HG03108 (cell line): ENCODE data around the gene UBE2J1.
"Not testable (repeated sequence)": the region's sequence is repeated elsewhere in the genome, so short reads cannot be mapped to it uniquely, and the experiment has no call there.

ENCODE experiments used
- ATAC-seq: cut with Tn5 transposase; IDR thresholded peaks from one replicate; pipeline ENCODE4 v1.9.1; 2021; ENCODE audit warnings: moderate library complexity; ENCODE audit not compliant: unreplicated experiment

The UBE2J1 gene

DNA sequence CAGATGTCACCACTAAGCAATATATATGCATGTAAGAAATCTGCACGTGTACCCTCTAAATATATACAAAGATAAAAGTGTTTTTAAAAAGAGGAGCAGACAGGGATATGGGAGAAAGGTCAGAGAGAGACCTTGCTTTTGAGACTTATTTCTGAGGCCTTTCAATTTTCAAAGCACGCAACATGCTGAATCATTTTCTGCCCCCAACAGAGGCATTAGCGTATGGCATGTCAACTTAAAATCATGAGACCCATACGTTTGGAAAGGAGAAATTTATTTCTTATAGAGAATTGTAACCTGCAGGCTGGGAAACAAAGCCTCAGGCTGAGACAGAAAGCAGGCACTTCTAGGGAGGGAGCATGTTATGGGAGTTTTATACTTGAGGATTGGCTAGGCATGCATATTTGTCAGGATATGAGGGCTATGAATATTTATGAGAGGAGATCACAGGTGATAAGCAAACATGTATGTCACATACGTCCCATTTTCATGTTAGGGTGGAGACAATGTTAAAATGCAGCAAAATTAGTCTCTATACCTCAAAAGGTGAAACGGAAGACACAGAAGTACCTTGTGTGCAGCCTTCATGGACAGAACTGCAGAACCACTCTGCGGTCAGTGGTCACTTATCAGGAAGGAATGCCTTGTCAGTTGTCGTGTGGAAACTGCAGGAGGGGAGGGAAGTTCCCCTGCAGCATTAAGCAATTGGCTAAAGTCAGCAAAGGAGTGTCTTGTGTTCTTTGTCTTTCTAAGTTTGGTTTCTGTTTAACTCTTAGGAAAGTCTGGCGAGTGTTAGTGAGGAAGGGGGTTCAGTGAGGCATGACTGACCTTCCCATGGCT lies 31.2 kb downstream of the UBE2J1 start:
- no peak for ATAC-seq

DNA sequence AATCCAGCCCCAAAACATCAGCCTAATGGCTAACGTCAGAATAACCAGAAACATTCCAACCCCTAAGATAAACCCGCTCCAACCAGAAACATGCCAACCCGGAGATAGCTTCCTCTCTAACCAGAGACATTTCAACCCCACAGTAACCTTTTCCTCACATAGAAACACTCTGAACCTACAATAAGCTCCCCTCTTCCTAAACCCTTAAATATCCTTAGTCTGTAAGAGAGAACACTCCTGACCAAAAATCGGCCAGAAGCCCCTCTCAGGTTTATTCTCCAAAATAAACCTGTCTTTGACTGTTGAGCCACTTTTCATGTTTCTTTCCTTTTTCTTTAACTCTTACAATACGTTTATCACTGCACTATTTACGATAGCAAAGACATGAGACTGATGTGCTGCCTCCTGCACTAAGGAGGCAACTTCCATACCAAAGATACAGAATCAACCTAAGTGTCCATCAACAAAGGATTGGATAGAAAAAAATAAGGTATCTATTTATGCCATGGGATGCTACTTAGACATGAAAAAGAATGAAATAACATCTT lies 32.4 kb downstream of the UBE2J1 start:
- no peak for ATAC-seq

DNA sequence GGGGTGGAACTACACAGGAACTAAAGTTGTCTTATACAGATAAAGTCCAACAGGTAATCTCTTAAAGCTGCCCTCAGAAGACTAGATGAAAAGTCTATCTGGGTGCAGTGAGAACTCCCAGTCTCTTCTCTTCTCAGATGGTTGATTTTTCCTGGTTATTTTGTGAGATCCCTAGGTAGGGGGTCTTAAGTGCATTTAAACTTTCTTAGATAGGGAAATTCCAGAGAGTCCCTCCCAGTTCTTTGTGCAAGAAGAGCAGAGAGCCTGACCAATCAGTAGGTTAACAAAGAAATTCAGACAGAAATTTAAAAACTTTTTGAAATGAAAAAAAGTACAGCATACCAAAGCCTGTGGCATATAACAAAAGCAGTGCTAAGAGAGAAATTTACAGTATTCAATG lies 35.5 kb downstream of the UBE2J1 start:
- ATAC-seq, result no peak

DNA sequence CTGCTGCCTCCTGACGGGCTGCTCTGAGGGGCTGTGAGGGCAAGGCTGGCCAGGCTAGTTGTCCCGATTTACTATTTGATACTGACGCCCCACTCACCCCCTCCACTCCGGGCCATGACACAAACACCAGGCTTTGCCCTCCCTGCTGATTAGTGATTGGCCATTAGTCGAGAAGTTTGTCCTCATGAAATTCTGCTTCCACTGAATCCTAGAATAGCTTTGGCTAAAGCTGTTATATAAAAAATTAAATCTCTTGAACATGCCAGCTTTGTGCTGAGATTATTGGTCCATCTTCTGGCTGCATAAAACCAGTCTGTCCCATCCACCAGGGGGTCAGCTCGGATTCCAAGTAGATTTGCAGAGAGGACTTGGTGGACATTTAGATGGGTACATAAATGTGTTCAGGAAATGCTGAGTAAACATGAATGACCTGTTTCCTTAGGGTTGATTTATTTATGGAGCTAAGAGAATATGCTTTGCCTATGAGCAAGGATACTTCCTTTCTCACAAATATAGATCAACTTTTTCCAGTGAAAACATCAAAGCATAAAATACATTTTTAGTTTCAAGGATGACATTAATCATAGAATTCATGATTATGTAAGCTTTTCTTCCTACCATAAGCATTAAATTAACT lies 37.2 kb downstream of the UBE2J1 start, which contains the start of gene GABRR2:
Gene GABRR2, minus strand, starts transcription at position 51 of the 637 bp plus-strand sequence. CDS start 134 bp downstream, outside the sequence.
- ATAC-seq, result no peak

DNA sequence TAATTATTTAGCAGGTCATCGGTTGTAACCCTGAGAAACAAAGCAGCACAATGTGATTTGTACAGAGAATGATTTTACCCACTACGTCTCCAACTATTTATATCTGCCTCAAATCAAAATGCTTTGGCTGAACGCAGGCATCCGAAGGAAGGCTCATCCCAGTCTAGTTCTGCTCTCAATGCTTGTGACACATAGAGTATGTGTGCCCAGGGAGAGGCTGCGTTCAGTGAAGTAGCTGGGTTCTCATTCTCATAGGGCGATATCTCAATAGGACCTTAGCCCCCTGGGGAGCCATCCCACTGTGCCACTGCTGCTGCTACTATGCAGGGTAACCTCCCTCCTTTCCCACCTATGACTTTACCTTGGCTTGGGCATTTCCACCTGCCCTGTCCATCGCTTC lies 37.8 kb downstream of the UBE2J1 start:
- no peak for ATAC-seq

DNA sequence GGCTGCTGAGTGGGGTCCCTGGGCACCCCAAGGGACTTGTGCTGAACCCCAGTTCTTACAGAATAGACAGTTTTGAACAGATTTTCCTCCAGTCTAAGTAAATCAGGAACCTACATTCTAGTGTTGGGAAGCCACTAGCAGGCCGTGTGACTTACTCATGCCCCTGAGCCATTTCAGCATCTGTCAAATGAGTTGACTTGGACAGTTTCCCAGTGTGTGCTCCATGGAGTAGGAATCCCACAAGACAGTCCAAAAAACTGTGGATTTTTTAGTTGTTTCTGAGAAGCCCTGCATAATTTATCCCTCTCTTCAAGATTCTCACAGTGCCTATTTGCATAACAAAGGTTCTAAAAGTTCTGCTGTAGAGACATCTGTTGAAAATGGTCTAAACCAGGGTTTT lies 39.5 kb downstream of the UBE2J1 start:
- no peak for ATAC-seq

DNA sequence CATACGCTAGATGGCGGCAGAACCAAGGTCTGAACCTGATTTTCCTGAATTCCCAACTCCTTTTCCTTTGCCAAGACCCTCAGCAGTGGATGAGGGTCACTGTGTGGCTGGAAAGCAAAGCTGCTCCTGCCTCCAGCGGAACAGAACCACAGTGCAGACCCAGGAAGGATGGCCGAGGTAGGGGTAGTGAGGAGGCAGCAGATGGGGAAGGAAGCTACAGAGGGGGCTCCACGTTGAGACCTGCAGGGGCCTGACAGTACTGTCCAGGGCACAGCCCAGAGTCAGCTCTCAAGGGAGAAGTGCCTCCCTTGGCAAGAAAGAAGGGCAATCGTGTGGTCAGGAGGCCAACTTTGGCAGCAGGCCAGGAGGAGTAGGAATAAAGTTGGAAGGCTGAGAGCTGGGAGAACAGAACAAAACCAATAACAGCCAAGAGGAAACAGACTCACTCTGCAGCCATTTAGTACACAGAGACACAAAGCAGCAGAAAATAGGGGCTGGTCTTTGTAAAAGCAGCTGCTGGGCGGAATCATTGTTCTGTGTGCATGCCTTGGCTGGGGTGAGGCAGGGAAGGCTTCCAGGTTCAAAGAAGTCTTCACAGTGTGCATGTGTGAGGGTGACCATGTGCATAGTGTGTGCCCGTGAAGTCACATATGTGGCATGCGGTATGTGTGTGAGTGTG lies 40.5 kb downstream of the UBE2J1 start:
- ATAC-seq, result no peak

DNA sequence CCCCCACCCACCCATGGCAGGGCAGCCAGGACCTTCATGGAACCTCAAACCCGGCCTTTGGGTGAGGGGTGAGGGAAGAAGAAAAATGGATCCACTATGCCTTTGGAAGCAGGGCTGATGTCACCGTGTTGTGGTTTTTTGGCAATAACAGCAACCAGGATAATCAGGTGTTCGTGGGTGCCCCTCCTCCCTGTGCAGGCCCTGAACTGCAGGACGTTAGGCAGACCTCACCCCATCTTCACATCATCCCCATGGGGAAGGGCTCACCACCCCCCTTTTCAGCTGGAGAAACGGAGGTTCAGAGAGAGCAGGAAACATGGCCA lies 41.0 kb downstream of the UBE2J1 start:
- no peak for ATAC-seq

DNA sequence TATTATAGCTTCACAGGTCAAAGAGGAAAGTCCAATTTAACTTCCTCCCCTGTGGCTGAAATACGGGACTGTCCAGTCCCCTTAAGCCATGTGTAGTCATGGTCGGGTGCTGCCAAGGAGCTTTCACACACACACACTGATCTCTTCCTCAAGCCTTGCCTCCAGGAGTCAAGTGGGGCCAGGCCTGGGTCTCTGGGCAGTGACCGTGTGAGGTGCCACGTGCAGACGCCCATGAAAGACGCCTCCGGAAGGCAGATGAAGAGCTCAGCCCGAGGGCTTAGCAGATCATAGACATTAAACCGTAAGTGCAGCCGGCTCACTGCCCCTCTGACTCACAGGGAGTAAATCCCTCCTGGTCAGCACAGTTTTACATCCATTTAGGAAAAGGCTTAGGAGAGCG lies 41.6 kb downstream of the UBE2J1 start:
- ATAC-seq, result no peak

DNA sequence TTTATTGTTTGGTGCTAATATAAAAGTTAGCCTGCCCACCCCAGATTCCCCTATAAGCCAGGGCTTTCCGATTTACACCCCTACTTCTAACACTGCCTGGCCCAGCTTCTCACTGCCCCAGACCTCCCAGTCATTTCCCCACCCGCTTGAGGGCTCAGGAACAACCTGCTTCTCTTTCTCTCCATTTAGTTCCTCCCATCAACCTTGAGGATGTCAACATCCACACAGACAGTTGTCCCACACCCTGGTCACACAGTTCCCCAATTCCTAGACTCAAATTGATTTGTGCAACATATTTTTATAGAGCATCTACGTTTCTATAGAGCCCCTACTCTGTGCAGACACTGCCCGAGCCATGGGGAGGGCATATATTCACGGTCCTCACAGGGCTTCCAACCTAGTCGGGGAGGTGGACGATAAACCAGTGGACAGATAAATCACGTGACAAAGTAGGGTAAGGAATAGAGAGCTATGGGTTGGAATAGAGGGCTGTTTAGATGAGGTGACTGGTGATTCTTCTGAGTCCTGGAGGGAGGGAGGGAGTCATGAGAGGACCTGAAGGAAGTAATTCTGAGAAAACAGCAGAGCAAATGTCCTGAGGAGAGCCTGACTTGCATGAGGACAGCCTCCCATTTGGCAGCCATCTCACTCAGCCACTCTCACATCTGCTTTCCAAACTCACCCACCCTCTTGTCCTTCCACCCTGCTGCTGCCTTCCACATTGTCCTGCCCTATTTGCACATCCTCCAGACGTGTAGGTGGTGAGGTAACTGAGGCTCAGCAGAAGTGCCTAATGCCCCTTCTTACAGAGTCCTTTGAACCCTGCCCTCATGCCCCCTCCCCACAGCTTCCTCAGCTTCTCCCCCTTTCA lies 43.8 kb downstream of the UBE2J1 start:
- ATAC-seq, result no peak

DNA sequence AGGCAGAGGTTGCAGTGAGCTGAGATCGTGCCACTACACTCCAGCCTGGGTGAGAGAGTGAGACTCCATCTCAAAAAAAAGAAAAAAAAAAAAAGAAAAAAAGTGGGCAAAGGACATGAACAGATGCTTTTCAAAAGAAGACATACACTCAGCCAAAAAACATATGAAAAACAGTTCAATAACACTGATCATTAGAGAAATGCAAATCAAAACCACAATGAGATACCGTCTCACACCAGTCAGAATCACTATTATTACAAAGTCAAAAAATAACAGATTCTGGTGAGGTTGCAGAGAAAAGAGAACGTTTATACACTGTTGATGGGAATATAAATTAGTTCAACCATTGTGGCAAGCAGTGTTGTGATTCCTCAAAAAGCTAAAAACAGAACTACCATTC lies 48.0 kb downstream of the UBE2J1 start:
- ATAC-seq, result not testable (repeated sequence)

DNA sequence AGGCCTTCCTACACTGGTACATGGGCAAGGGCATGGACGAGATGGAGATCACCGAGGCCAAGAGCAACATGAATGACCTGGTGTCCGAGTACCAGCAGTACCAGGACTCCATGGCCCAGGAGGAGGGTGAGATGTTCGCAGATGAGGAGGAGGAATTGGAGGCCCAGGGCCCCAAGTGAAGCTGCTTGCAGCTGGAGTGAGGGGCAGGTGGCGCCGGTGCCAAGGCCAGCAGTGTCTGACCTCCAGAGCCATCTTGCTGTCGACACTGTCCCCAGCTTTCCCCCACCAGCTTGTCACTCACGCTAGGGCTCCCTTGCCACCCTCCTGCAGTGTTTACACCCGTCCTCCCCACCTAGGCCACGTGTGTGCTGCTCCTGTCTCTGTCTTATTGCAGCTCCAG lies 49.6 kb downstream of the UBE2J1 start:
- no peak for ATAC-seq

DNA sequence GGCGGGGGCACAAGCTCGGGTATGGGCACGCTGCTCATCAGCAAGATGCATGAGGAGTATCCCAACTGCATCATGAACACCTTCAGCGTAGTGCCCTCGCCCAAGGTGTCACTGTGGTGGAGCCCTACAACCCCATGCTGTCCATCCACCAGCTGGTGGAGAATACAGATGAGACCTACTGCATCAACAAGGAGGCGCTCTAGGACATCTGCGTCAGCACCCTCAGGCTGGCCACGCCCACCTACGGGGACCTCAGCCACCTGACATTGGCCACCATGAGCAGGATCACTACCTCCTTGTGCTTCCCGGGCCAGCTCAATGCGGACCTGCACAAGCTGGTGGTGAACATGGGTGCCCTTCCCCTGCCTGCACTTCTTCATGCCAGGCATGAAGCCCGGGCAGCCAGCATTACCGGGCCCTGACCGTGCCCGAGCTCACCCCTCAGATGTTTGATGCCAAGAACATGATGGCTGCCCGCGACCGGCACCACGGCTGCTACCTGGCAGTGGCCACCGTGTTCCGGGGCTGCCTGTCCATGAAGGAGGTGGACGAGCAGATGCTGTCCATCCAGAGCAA lies 50.2 kb downstream of the UBE2J1 start:
- no peak for ATAC-seq

DNA sequence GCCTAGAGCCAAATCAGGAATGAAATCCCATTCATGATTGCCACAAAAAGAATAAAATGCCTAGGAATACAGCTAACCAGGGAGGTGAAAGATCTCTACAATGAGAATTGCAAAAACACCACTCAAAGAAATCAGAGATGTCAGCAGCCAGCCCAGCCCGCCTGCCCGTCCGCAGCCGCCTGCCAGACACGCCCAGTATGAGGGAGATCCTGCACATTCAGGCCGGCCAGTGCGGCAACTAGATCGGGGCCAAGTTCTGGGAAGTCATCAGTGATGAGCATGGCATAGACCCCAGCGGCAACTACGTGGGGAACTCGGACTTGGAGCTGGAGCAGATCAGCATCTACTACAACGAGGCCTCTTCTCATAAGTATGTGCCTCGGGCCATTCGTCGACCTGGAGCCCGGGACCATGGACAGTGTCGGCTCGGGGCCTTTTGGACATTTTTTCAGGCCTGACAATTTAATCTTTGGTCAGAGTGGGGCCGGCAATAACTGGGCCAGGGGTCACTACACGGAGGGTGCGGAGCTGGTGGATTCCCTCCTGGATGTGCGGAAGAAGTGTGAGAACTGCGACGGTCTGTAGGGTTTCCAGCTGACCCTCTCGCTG lies 50.8 kb downstream of the UBE2J1 start:
- no peak for ATAC-seq

DNA sequence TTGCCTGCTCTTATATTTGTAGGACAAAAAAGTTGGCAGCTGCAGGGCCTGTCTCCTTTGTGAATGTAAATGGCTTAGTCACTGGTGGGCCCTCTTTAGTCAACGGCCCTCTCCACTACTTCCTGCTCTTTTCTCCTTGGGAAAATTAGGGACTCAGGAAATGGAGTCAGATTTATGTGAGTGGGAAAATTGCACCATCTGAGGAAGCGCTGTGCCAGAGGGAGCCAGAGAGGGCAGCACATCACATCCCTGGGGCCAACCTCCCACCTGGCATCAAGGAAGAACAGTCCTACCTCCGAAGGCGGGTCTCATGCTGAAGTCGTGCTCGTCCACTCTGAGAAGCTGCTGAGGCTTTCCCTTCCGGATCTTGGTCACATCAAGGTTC lies 53.1 kb downstream of the UBE2J1 start:
- no peak for ATAC-seq

DNA sequence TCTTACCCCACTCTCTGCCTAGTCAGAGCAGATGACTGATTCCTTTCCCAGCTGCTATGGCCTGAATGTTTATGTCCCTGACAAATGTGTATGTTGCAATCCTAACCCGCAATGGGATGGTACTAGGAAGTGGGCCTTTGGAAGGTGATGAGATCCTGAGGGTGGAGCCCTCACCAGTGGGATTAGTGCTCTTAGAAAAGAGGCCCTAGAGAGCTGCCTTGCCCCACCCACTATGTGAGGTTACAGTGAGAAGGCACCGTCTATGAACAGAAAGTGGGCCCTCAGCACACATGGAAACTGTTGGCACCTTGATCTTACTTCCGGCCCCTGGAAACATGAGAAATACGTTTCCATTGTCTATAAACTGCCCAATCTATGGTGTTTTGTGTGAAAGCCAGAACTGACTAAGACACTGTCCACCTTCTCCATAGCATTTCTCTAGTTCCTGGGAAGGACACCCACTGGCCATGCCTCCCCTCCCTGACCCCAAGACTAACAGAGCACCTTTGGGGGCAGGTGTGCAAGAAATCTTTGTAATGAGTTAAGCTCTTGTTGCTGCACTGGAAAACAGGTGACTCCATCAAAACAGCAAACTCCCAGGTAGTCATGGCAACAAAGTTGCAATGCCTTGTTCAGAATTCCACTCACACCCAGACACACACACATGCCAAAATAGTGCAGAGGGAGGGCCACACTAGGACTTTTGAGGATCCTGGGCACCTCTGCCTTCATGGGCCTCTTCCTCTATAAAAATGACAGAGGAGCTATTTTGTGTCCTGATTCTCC lies 53.6 kb downstream of the UBE2J1 start:
- peak; percentile 31 for ATAC-seq

DNA sequence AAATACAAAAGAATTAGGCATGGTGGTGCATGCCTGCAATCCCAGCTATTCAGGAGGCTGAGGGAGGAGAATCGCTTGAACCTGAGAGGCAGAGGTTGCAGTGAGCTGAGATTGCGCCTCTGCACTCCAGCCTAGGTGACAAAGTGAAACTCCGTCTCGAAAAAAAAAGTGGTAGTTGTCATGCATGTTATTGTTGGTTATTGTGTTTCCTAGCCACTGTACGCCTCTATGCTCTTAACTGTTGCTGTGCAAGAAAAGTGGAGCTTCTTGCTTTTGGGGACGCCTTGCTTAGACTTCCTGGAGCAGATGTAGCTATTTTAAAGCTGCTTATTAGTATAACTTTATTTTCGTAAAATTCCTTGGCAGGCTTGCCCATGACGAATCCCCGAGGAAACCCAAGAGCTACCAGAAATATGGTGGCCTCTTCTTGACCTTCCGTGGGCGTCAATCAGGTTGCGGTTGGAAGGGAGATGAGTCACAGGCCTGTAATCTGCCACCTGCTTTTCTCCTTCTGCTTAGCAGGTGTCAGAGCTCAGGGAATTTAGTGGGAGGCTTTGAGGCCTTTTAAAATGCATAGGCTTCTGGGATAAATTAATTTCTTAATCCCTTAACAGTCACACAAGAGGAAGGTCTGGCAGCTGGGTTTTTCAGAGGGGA lies 54.7 kb downstream of the UBE2J1 start:
- ATAC-seq, result peak; percentile 93

DNA sequence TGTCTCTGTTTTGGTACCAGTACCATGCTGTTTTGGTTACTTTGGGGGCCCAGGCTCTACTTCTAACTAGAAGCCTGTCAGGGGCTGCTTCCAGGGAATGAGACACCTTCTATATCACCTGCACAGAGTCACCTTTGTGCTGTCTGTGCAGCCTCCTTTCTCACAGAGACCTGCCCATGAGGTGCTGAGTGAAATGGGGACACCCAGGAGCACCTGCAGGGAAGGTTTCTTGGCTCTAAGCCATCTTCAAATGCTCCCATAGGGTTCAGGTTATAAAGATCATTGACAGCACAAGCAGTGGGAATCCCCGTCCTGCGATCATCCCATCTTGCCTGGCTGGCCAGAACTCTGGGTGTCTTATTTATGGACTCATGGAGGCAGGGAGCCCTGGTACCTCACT lies 56.5 kb downstream of the UBE2J1 start:
- no peak for ATAC-seq

DNA sequence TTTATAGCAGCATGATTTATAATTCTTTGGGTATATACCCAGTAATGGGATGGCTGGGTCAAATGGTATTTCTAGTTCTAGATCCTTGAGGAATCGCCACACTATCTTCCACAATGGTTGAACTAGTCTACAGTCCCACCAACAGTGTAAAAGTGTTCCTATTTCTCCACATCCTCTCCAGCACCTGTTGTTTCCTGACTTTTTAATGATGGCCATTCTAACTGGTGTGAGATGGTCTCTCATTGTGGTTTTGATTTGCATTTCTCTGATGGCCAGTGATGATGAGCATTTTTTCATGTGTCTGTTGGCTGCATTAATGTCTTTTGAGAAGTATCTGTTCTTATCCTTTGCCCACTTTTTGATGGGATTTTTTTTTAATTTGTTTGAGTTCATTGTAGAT lies 57.4 kb downstream of the UBE2J1 start:
- ATAC-seq, result not testable (repeated sequence)
